HG03159 (cell line): ENCODE results near the gene SCGN.

Source experiments
- ATAC-seq: cut with Tn5 transposase; IDR thresholded peaks from one replicate; pipeline ENCODE4 v1.9.1; 2021; ENCODE audit warnings: mild to moderate bottlenecking, moderate library complexity; ENCODE audit not compliant: unreplicated experiment

SCGN gene

GRCh38 chr6:25639653-25640052 lies 12.4 kb upstream of the SCGN start:
- ATAC-seq, result no peak

- ATAC-seq, result no peak
Observed at GRCh38 chr6:25640446-25640845, 11.6 kb upstream of the SCGN start.

GRCh38 chr6:25640891-25641290 lies 11.1 kb upstream of the SCGN start:
- no peak for ATAC-seq

- no peak for ATAC-seq
Observed at GRCh38 chr6:25641377-25641776, 10.6 kb upstream of the SCGN start.

GRCh38 chr6:25641940-25642666 lies 9.9 kb upstream of the SCGN start:
- ATAC-seq, result no peak

GRCh38 chr6:25642667-25643328 lies 9.2 kb upstream of the SCGN start:
- ATAC-seq, result no peak

- ATAC-seq, result no peak
Observed at GRCh38 chr6:25645916-25646315, 6.1 kb upstream of the SCGN start.

GRCh38 chr6:25649611-25650010 lies 2.4 kb upstream of the SCGN start:
- no peak for ATAC-seq

- no peak for ATAC-seq
Observed at GRCh38 chr6:25655723-25656122, 3.7 kb downstream of the SCGN start.

- no peak for ATAC-seq
Observed at GRCh38 chr6:25659633-25660368, 7.8 kb downstream of the SCGN start.

GRCh38 chr6:25660512-25660911 lies 8.5 kb downstream of the SCGN start:
- ATAC-seq, result no peak

- no peak for ATAC-seq
Observed at GRCh38 chr6:25661129-25661779, 9.2 kb downstream of the SCGN start.

- no peak for ATAC-seq
Observed at GRCh38 chr6:25665455-25665854, 13.4 kb downstream of the SCGN start.

GRCh38 chr6:25669413-25669812 lies 17.4 kb downstream of the SCGN start:
- no peak for ATAC-seq

GRCh38 chr6:25670208-25670607 lies 18.2 kb downstream of the SCGN start:
- ATAC-seq, result no peak

GRCh38 chr6:25670793-25671513 lies 18.9 kb downstream of the SCGN start:
- ATAC-seq, result no peak

- ATAC-seq, result no peak
Observed at GRCh38 chr6:25671652-25672051, 19.6 kb downstream of the SCGN start.

GRCh38 chr6:25675167-25675566 lies 23.2 kb downstream of the SCGN start:
- no peak for ATAC-seq

- no peak for ATAC-seq
Observed at GRCh38 chr6:25676775-25677174, 24.8 kb downstream of the SCGN start.

GRCh38 chr6:25681848-25682247 lies 29.8 kb downstream of the SCGN start:
- no peak for ATAC-seq

- no peak for ATAC-seq
Observed at GRCh38 chr6:25682324-25682723, 30.3 kb downstream of the SCGN start.
